Measurements from ENCODE around the gene SDK1.
"Not testable (repeated sequence)": the region's sequence is repeated elsewhere in the genome, so short reads cannot be mapped to it uniquely, and the experiment has no call there.

The SDK1 gene

GRCh38 chr7:3548815-3549214, 247.8 kb downstream of the SDK1 start:
- no peak for DNase-seq

- DNase-seq, result no peak
Observed at GRCh38 chr7:3549601-3550000, 248.5 kb downstream of the SDK1 start.

- no peak for DNase-seq
Observed at GRCh38 chr7:3551536-3551935, 250.5 kb downstream of the SDK1 start.

GRCh38 chr7:3552499-3552898, 251.4 kb downstream of the SDK1 start:
- DNase-seq, result no peak

GRCh38 chr7:3558400-3558799, 257.3 kb downstream of the SDK1 start:
- no peak for DNase-seq

GRCh38 chr7:3559278-3559677, 258.2 kb downstream of the SDK1 start:
- no peak for DNase-seq

GRCh38 chr7:3560495-3560894, 259.4 kb downstream of the SDK1 start:
- no peak for DNase-seq

- no peak for DNase-seq
Observed at GRCh38 chr7:3561932-3562331, 260.9 kb downstream of the SDK1 start.

- no peak for DNase-seq
Observed at GRCh38 chr7:3564231-3564630, 263.2 kb downstream of the SDK1 start.

GRCh38 chr7:3568516-3568915, 267.5 kb downstream of the SDK1 start:
- no peak for DNase-seq

GRCh38 chr7:3569643-3570042, 268.6 kb downstream of the SDK1 start:
- no peak for DNase-seq

GRCh38 chr7:3573151-3573550, 272.1 kb downstream of the SDK1 start:
- no peak for DNase-seq

- DNase-seq, result no peak
Observed at GRCh38 chr7:3574386-3574785, 273.3 kb downstream of the SDK1 start.

GRCh38 chr7:3575753-3576531, 274.9 kb downstream of the SDK1 start:
- DNase-seq, result no peak

GRCh38 chr7:3578399-3578798, 277.3 kb downstream of the SDK1 start:
- DNase-seq, result no peak

- DNase-seq, result no peak
Observed at GRCh38 chr7:3579638-3580219, 278.7 kb downstream of the SDK1 start.

- not testable (repeated sequence) for DNase-seq
Observed at GRCh38 chr7:3582145-3582544, 281.1 kb downstream of the SDK1 start.

GRCh38 chr7:3585826-3586225, 284.8 kb downstream of the SDK1 start:
- DNase-seq, result no peak

GRCh38 chr7:3588341-3588740, 287.3 kb downstream of the SDK1 start:
- DNase-seq, result no peak

GRCh38 chr7:3589752-3590151, 288.7 kb downstream of the SDK1 start:
- DNase-seq, result no peak

- DNase-seq, result no peak
Observed at GRCh38 chr7:3591219-3591618, 290.2 kb downstream of the SDK1 start.

GRCh38 chr7:3591944-3592343, 290.9 kb downstream of the SDK1 start:
- DNase-seq, result no peak

- no peak for DNase-seq
Observed at GRCh38 chr7:3592401-3593134, 291.5 kb downstream of the SDK1 start.

GRCh38 chr7:3594901-3595300, 293.8 kb downstream of the SDK1 start:
- DNase-seq, result no peak
